K562 (cell line): ENCODE results near the gene SYK. TPM values are rescaled to one million over a fixed set of nuclear protein-coding genes. Genes with fewer than 3 reads are reported as not detected.

Source experiments
- ATAC-seq: fragments of 200-7000 bp; cut with Tn5 transposase; 3 replicates; pipeline ENCODE4 v1.9.1; 2020; ENCODE audit warnings: moderate library complexity
- BruUV-seq: library from RNA; stranded (reverse); fragments of 400-500 nt; replicated peaks from 2 replicates; lab custom pipeline; 2021; lab: Mats Ljungman, UMichigan
- CTCF ChIA-PET: fragments of 300-600 bp; formaldehyde crosslinking; extraction: SDS; loops from one replicate; lab custom pipeline; 2021; ENCODE audit warnings: low intra/inter-chr PET ratio; lab: Yijun Ruan, JAX
- POLR2A ChIA-PET: fragments of 300-600, 350-650 bp; sonication (Branson Sonifier 250); formaldehyde crosslinking; extraction: SDS; loops from one replicate; lab custom pipeline; 2021; ENCODE audit warnings: antibody characterized with exemption, inconsistent platforms; lab: Yijun Ruan, JAX
- DNase-seq, 4 experiments: peaks; one replicate each; pipeline versions ENCODE4 v3.0.0 to v3.0.0-alpha.2; 2011 to 2018; ENCODE audit warnings: low spot score in 3 of 4, mixed read lengths in 3 of 4; ENCODE audit errors: extremely low read depth in 1 of 4
- FAIRE-seq: peaks from 2 replicates; lab custom pipeline; 2011; peaks lifted over from hg19 to GRCh38; lab: Jason Lieb, UNC
- H2AFZ ChIP-seq: 2 replicates; pipeline ENCODE4 v1.6.0; 2011; ENCODE audit warnings: low read depth, low read length, control low read depth, inconsistent platforms
- H3K27ac ChIP-seq: fragments of 200-600 bp; 3 replicates; pipeline ENCODE4 v1.8.0; 2011; ENCODE audit warnings: low read depth, mild to moderate bottlenecking, control low read depth, inconsistent platforms, low read length, moderate library complexity, mixed read lengths; ENCODE audit errors: extremely low read depth
- H3K27me3 ChIP-seq, 2 experiments: fragments of 300-600 bp in 1 of 2; 2 replicates in 1 of 2; 3 replicates in 1 of 2; pipeline versions ENCODE4 v1.6.0 to v1.8.0; 2011; ENCODE audit warnings: inconsistent platforms in 2 of 2, low read length in 2 of 2, mild to moderate bottlenecking in 1 of 2, mixed read lengths in 1 of 2, moderate library complexity in 1 of 2; ENCODE audit not compliant: control insufficient read depth in 2 of 2, insufficient read depth in 2 of 2
- H3K36me3 ChIP-seq: fragments of 300-600 bp; 3 replicates; pipeline ENCODE4 v1.8.0; 2011; ENCODE audit warnings: mild to moderate bottlenecking, low read length, inconsistent platforms; ENCODE audit not compliant: control insufficient read depth, insufficient read depth
- H3K4me1 ChIP-seq, 2 experiments: fragments of 200-600 bp in 1 of 2; replicated peaks in 1 of 2; 2 replicates in 1 of 2; 3 replicates in 1 of 2; pipeline versions ENCODE4 v1.5.1 to v1.8.0; 2011; ENCODE audit warnings: inconsistent platforms in 2 of 2, low read length in 2 of 2, mild to moderate bottlenecking in 1 of 2, mixed read lengths in 1 of 2, moderate library complexity in 1 of 2; ENCODE audit not compliant: control insufficient read depth in 2 of 2, insufficient read depth in 2 of 2
- H3K4me2 ChIP-seq: 2 replicates; pipeline ENCODE4 v1.6.1; 2011; ENCODE audit warnings: low read length, control low read depth, inconsistent platforms, mixed read lengths; ENCODE audit not compliant: insufficient read depth
- H3K4me3 ChIP-seq: fragments of 200-600 bp; sonication (generic), shearing (Covaris generic); 2 replicates; pipeline ENCODE4 v1.5.1; 2016; ENCODE audit warnings: control low read depth, inconsistent platforms
- H3K79me2 ChIP-seq: fragments of 200-600 bp; 3 replicates; pipeline ENCODE4 v1.8.0; 2011; ENCODE audit warnings: low read length, inconsistent platforms; ENCODE audit not compliant: control insufficient read depth, insufficient read depth
- H3K9ac ChIP-seq, 2 experiments: 2 replicates each; pipeline versions ENCODE4 v1.6.0 to v1.6.1; 2011; ENCODE audit warnings: low read depth in 2 of 2, low read length in 2 of 2, control low read depth in 1 of 2, inconsistent platforms in 1 of 2, mild to moderate bottlenecking in 1 of 2, mixed read lengths in 1 of 2; ENCODE audit not compliant: insufficient read depth in 1 of 2
- H3K9me1 ChIP-seq: one replicate; pipeline ENCODE4 v1.6.0; 2011; ENCODE audit warnings: inconsistent platforms, mild to moderate bottlenecking, low read length, moderate library complexity; ENCODE audit not compliant: control insufficient read depth, insufficient read depth
- H3K9me3 ChIP-seq: replicated peaks from 2 replicates; pipeline ENCODE4 v1.5.1; 2011; ENCODE audit warnings: low read depth, low read length, inconsistent platforms; ENCODE audit not compliant: control insufficient read depth, insufficient read depth
- H4K20me1 ChIP-seq: replicated peaks from 2 replicates; pipeline ENCODE4 v1.6.1; 2011; ENCODE audit warnings: low read length, inconsistent platforms, mixed read lengths; ENCODE audit not compliant: control insufficient read depth, insufficient read depth
- ARNT ChIP-seq, 2 experiments: fragments of 450-650 bp; IDR thresholded peaks; 2 replicates each; pipeline ENCODE4 v1.6.1; 2016; ENCODE audit warnings: mild to moderate bottlenecking in 1 of 2
- PPARD ChIP-seq: fragments of 250-450 bp; sonication (Bioruptor Pico); IDR thresholded peaks from 2 replicates; pipeline ENCODE4 v1.8.0; 2022; ENCODE audit warnings: inconsistent platforms, mild to moderate bottlenecking, moderate library complexity
- YY1 ChIP-seq, 3 experiments: IDR thresholded peaks; 2 replicates each; pipeline ENCODE4 v1.6.1; 2011; ENCODE audit warnings: low read length in 2 of 3, mild to moderate bottlenecking in 2 of 3, moderate library complexity in 2 of 3, borderline replicate concordance in 1 of 3, control low read depth in 1 of 3, low read depth in 1 of 3; ENCODE audit not compliant: insufficient read depth in 3 of 3, insufficient replicate concordance in 2 of 3, control insufficient read depth in 1 of 3, insufficient read length in 1 of 3; ENCODE audit errors: extremely low read depth in 1 of 3
- WGBS: fragments of 100-300 bp; shearing (Covaris generic); methylation state at CpG from one replicate; pipeline ENCODE4 v1.1.6; 2016; ENCODE audit warnings: low coverage, mixed read lengths; ENCODE audit not compliant: insufficient coverage; ENCODE audit errors: missing lambda C conversion rate; 5-methylcytosine and 5-hydroxymethylcytosine counted together
- in situ Hi-C: fragments of 300-500 bp; cut with MboI; formaldehyde crosslinking; loops from 4 replicates; pipeline ENCODE4 v1.15.0; 2018; ENCODE audit warnings: inconsistent platforms, mixed read lengths
- intact Hi-C: fragments of 100-400 bp; cut with micrococcal nuclease; formaldehyde crosslinking; loops from 2 replicates; pipeline ENCODE4 v1.14.2; 2022
- polyA plus RNA-seq, 8 experiments: library from polyadenylated mRNA; depleted of rRNA in 4 of 8; stranded (reverse) in 5 of 8; unstranded in 3 of 8; fragments of >200 nt; fragmentation: Nextera tagmentation in 2 of 8; fragmentation: Illumina TruSeq in 1 of 8; extraction: Ambion mirVana in 2 of 8; extraction: Trizol in 1 of 8; gene quantifications; 2 replicates each; pipeline versions ENCODE4 v1.2.1 to v1.2.3, GENCODE V29; 2011 to 2014; ENCODE audit warnings: inconsistent platforms in 1 of 8, missing spikeins in 1 of 8
- total RNA-seq, 7 experiments: library from RNA; depleted of rRNA in 6 of 7; stranded (reverse); fragments of >200 nt in 6 of 7; fragmentation: Illumina TruSeq in 2 of 7; extraction: Trizol in 2 of 7; gene quantifications; 2 replicates each; pipeline versions ENCODE4 v1.2.1 to v1.2.3, GENCODE V29; 2011 to 2021; ENCODE audit warnings: low replicate concordance in 1 of 7
- TF ChIP-seq, protein P1 (sequence below): fragments of 450-650 bp; IDR thresholded peaks from 2 replicates; pipeline ENCODE4 v1.7.1; 2018; ENCODE audit warnings: mild to moderate bottlenecking, low read depth; ENCODE audit not compliant: partially characterized antibody
- TF ChIP-seq, protein P2 (sequence below): fragments of 450-650 bp; IDR thresholded peaks from 2 replicates; pipeline ENCODE4 v1.6.1; 2017; ENCODE audit warnings: antibody characterized with exemption, mild to moderate bottlenecking

SYK gene
- total and polyA plus RNA-seq, 9 of the 15 experiments (the other 6 are each of a cell fraction or from before 2014, with no cell fraction given) = 3.9 to 32.7 (median 16.7) TPM

DNA sequence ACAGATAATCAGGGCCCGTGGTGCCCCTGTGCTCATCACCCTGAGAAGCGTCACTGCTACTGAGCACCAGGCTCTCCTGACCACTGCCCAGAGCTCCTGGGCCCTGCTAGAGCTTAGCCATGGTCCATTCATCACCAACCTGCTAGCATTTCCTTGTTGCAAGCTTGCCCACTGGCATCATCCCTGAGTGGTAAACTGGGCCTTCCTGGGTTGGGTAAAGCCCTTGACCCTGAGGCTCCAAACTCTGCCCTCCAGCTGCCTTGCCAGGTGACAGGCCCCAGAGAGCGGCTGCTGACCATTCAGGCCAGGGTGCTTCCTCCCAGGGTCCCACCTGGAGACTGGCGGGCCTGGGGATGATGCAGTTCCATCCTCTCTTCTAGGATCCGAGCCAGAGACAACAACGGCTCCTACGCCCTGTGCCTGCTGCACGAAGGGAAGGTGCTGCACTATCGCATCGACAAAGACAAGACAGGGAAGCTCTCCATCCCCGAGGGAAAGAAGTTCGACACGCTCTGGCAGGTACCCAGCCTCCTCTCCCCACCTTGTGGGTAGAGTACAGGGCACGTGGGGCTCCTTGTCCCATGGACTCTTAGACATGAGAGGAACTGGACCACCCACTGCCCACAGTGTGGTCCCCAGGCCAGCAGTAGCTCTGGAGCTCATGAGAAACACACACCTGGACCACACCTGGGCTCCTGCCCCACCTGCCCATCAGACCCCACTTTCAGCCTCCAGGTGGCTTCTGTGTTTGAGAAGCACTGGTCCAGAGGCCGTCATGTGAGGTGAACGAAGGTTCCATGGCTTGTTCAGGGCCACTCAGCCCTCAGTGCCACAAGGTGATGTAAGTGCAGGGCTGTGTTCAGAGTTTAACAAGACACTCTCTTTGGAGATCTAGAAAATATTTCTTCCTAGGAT, 60.5 kb downstream of the SYK start (continued):
- TF ChIP-seq, protein P1, sequence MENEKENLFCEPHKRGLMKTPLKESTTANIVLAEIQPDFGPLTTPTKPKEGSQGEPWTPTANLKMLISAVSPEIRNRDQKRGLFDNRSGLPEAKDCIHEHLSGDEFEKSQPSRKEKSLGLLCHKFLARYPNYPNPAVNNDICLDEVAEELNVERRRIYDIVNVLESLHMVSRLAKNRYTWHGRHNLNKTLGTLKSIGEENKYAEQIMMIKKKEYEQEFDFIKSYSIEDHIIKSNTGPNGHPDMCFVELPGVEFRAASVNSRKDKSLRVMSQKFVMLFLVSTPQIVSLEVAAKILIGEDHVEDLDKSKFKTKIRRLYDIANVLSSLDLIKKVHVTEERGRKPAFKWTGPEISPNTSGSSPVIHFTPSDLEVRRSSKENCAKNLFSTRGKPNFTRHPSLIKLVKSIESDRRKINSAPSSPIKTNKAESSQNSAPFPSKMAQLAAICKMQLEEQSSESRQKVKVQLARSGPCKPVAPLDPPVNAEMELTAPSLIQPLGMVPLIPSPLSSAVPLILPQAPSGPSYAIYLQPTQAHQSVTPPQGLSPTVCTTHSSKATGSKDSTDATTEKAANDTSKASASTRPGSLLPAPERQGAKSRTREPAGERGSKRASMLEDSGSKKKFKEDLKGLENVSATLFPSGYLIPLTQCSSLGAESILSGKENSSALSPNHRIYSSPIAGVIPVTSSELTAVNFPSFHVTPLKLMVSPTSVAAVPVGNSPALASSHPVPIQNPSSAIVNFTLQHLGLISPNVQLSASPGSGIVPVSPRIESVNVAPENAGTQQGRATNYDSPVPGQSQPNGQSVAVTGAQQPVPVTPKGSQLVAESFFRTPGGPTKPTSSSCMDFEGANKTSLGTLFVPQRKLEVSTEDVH = no peak

DNA sequence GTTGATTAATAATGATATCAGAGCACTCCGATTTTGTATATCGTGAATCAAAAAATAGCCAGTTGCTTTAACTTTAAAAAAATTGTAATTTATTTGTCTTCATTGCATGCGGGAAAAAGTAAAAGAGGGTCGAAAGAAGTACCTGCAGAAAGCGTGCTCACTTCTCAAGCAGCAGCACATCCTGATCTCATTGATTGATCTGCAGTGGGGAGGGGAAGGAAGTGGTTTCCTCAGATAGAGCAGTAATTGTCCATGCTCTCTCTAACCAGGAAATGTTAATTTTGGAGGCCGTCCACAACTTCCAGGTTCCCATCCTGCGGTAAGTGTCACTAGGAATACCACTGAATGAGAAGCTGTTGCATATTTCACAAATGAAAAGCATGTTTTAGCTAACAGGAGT, 63.2 kb downstream of the SYK start:
- in situ Hi-C loops = no loop called here
- H3K79me2 ChIP-seq = no peaks in the 10 kb centered on the region
- H3K9me3 ChIP-seq = no peaks in the 10 kb centered on the region
- H3K27me3 ChIP-seq = no peaks in the 10 kb centered on the region
- ATAC-seq = no peak
- H3K4me1 ChIP-seq = no peaks in the 10 kb centered on the region; a peak in 1 of 5 replicates
- TF ChIP-seq, protein P2, sequence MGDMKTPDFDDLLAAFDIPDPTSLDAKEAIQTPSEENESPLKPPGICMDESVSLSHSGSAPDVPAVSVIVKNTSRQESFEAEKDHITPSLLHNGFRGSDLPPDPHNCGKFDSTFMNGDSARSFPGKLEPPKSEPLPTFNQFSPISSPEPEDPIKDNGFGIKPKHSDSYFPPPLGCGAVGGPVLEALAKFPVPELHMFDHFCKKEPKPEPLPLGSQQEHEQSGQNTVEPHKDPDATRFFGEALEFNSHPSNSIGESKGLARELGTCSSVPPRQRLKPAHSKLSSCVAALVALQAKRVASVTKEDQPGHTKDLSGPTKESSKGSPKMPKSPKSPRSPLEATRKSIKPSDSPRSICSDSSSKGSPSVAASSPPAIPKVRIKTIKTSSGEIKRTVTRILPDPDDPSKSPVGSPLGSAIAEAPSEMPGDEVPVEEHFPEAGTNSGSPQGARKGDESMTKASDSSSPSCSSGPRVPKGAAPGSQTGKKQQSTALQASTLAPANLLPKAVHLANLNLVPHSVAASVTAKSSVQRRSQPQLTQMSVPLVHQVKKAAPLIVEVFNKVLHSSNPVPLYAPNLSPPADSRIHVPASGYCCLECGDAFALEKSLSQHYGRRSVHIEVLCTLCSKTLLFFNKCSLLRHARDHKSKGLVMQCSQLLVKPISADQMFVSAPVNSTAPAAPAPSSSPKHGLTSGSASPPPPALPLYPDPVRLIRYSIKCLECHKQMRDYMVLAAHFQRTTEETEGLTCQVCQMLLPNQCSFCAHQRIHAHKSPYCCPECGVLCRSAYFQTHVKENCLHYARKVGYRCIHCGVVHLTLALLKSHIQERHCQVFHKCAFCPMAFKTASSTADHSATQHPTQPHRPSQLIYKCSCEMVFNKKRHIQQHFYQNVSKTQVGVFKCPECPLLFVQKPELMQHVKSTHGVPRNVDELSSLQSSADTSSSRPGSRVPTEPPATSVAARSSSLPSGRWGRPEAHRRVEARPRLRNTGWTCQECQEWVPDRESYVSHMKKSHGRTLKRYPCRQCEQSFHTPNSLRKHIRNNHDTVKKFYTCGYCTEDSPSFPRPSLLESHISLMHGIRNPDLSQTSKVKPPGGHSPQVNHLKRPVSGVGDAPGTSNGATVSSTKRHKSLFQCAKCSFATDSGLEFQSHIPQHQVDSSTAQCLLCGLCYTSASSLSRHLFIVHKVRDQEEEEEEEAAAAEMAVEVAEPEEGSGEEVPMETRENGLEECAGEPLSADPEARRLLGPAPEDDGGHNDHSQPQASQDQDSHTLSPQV = no peak
- no peak for TF ChIP-seq PPARD (CRISPR knock-in tag)
- no peak for TF ChIP-seq ARNT (IDR thresholded peaks at IDR 0.05)
- no peak for TF ChIP-seq YY1 (IDR thresholded peaks at IDR 0.05; ENCODE audit: borderline replicate concordance in 1 of 3, control insufficient read depth in 1 of 3, extremely low read depth in 1 of 3, insufficient read depth in 3 of 3, insufficient read length in 1 of 3, insufficient replicate concordance in 2 of 3, low read depth in 1 of 3, low read length in 2 of 3)
- TF ChIP-seq, all 486 proteins: peak for 0
- WGBS = 79% methylated on average over 7 of the region's 7 CpGs
- no peaks in the 10 kb centered on the region for H4K20me1 ChIP-seq
- no peaks in the 10 kb centered on the region for H3K9me1 ChIP-seq
- H3K9ac ChIP-seq = no peak overlapping the region
- DNase-seq (no peak), FAIRE-seq (no peak)
- H2AFZ ChIP-seq = no peak overlapping the region
- POLR2A ChIA-PET = no interaction called here
- H3K4me3 ChIP-seq = no peak overlapping the region
- intact Hi-C loops = no loop called here
- H3K27ac ChIP-seq = no peak overlapping the region
- CTCF ChIA-PET = no interaction called here
- H3K4me2 ChIP-seq = no peak overlapping the region
- BruUV-seq = no TSS peak
- H3K36me3 ChIP-seq = peaks cover 22% of the 10 kb centered on the region; the same call in 2 of the 3 replicates
